DMS 273 treated with DMSO at 0.1 percent for 48 hours (cell line): Measurements from ENCODE around the gene CALN1.
"Not testable (repeated sequence)": the region's sequence is repeated elsewhere in the genome, so short reads cannot be mapped to it uniquely, and the experiment has no call there.

Experiments
- DNase-seq: peaks from one replicate; lab custom pipeline; 2025; lab: John Stamatoyannopoulos, UW

The CALN1 gene

DNA sequence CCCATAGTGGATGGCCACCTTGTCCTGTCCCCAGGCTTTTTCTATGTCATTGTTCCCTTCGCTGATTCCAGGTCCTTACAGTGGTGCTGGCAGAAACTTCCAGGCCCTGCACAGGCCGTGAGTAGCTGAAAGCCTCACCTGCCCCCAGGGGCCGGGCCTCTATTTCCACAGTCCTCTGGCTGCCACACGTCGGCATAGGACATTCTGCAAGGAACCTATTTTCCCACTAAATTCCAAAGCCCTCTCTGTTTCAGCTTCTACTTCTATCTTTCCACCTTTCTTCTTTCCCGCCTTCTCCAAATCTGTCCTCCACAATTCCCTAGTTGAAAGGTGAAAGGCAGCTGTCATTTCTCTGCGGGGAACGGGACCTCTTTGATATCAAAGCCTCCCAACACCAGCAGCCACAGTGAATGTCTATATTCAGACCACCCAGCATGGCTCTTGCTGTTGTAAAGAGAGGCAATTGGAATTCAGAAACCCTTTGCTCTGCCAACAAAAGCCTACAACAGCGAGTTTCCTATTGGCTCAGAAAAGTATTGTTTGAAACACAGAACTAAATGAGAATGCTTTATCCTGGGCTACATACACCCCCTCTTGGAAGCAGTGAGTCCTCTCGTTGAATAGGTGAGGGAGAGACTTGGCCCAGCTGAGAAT is 672.5 kb downstream of the CALN1 start:
- no peak for DNase-seq

DNA sequence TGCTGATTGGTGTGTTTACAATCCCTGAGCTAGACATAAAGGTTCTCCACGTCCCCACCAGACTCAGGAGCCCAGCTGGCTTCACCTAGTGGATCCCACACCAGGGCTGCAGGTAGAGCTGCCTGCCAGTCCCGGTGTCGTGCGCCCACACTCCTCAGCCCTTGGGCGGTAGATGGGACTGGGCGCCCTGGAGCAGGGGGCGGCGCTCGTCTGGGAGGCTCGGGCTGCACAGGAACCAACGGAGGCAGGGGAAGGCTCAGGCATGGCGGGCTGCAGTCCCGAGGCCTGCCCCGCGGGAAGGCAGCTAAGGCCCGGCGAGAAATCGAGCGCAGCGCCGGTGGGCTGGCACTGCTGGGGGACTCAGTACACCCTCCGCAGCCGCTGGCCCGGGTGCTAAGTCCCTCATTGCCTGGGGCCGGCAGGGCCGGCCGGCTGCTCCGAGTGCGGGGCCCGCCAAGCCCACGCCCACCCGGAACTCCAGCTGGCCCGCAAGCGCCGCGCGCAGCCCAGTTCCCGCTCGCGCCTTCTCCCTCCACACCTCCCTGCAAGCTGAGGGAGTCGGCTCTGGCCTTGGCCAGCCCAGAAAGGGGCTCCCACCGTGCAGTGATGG is 674.1 kb downstream of the CALN1 start:
- DNase-seq: not testable (repeated sequence)

DNA sequence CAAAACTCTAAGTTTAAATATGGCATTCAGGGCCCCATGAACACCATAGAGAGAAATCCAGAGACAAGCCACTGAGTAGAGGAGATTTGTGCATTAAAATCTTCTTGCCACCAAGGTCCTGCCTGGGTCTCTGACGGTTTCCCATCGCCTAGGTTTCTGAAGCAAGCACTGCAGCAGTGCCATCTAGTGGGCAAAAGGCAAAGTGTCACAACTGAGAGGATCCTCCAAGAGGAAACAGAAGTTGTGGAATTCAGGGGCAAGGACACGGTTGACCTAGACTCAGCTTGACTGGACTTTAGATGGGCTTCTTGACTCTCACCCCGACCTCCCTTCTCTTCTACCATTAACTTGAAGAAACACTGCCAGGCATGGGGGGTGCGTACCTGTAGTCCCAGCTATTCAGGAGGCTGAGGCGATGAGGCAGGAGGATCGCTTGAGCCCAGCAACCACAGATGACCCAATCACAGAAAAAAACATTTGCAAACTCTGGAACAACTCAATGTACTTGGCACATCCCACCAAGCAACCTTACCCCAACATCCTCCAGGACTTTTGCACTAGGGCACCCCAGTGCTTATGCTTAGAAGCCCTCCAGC is 676.1 kb downstream of the CALN1 start:
- peak; percentile 52 for DNase-seq

DNA sequence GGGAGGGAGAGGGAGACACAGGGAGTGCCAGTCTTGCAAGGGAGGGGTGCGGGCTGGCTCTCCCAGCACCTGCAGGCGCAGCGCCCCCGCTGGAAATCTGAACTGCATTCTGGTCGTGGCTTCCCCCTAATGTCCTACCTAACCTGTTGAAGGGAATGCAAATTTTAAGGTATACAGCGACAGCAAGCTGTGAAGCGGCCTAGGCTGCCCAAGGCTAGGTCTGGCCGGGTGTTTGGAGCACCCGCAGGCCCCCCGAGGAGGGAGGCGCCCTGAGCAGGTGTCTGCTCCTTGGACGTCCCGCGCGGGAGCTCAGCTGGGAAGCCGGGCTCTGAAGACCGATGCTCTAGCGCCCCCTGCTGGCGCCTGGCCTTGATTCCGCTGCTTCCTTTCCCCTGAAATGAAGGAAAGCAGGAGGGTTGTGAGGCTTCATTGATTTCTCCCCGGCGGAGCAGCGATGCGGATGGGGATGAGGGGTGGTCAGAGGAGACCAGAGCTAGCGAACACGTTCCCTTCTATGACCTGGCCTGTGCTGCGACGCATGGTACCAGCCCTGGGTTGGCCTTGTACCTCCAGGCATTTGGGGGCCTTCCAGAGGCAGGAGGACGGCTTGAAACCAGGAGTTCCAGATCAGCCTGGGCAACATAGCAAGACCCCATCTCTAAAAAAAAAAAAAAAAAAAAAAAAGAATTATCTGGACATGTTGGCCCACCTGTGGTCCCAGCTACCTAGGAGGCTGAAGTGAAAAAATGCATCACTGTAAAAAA is 678.8 kb downstream of the CALN1 start:
- DNase-seq: peak; percentile 84

DNA sequence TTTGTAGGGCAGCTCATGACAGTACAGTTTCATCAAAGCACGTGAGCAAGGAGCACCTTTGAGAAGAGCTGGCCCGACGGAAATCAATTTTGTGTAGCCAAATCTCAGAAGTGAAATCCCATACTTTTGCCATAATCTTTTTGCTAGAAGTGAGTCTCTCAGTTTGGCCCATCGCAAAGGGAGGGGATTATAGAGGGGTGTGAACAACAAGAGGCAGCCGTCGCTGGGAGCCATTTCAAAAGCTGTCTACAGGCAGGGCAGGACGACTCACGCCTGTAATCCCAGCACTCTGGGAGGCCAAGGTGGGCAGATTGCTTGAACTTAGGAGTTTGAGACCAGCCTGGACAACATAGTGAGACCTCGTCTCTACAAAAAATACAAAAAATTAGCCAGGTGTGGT is 680.4 kb downstream of the CALN1 start:
- DNase-seq: no peak
